NT2/D1 (cell line): Measurements from ENCODE around the gene PPM1F.

Experiments used
- YY1 ChIP-seq: IDR thresholded peaks from 2 replicates; pipeline ENCODE4 v1.6.1; 2011; ENCODE audit not compliant: insufficient read length, insufficient read depth
- ZNF274 ChIP-seq: IDR thresholded peaks from 2 replicates; pipeline ENCODE4 v1.6.1; 2011; ENCODE audit warnings: mild to moderate bottlenecking, low read depth, low read length

GRCh38 chr22:21943571-21944448 is 8.8 kb downstream of the PPM1F start:
- TF ChIP-seq ZNF274 = no peak
- TF ChIP-seq YY1 = no peak
